ENCODE data around the gene TRAF5.

- TF ChIP-seq, protein P1, sequence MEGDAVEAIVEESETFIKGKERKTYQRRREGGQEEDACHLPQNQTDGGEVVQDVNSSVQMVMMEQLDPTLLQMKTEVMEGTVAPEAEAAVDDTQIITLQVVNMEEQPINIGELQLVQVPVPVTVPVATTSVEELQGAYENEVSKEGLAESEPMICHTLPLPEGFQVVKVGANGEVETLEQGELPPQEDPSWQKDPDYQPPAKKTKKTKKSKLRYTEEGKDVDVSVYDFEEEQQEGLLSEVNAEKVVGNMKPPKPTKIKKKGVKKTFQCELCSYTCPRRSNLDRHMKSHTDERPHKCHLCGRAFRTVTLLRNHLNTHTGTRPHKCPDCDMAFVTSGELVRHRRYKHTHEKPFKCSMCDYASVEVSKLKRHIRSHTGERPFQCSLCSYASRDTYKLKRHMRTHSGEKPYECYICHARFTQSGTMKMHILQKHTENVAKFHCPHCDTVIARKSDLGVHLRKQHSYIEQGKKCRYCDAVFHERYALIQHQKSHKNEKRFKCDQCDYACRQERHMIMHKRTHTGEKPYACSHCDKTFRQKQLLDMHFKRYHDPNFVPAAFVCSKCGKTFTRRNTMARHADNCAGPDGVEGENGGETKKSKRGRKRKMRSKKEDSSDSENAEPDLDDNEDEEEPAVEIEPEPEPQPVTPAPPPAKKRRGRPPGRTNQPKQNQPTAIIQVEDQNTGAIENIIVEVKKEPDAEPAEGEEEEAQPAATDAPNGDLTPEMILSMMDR (IDR thresholded peaks at IDR 0.05), result no peak
- no peak for TF ChIP-seq POLR2A (IDR thresholded peaks at IDR 0.05)
Observed at GRCh38 chr1:211376807-211377470, 50.3 kb downstream of the TRAF5 start.

All from adrenal gland (tissue), 5 donors.